HepG2 (cell line): Measurements from ENCODE around the gene NOTUM. TPM values are rescaled to one million over a fixed set of nuclear protein-coding genes. Genes with fewer than 3 reads are reported as not detected.

Source experiments
- ATM ChIP-seq: fragments of 450-650 bp; IDR thresholded peaks from 2 replicates; pipeline ENCODE4 v1.7.1; 2017; ENCODE audit warnings: mild to moderate bottlenecking, borderline replicate concordance
- DRAP1 ChIP-seq: IDR thresholded peaks from 2 replicates; pipeline ENCODE4 v1.6.1; 2016; ENCODE audit warnings: missing genetic modification reagents, missing compliant biosample characterization
- FOSL2 ChIP-seq: sonication (generic); formaldehyde crosslinking; IDR thresholded peaks from 2 replicates; pipeline ENCODE4 v1.4.0; 2020; ENCODE audit warnings: missing genetic modification reagents
- IRF2 ChIP-seq: IDR thresholded peaks from 2 replicates; pipeline ENCODE4 v1.6.1; 2018; ENCODE audit warnings: missing genetic modification reagents, missing compliant biosample characterization
- KLF15 ChIP-seq: sonication (generic); formaldehyde crosslinking; IDR thresholded peaks from 2 replicates; pipeline ENCODE4 v1.8.1; 2023; ENCODE audit warnings: borderline replicate concordance, mild to moderate bottlenecking, inconsistent platforms, missing genetic modification reagents, mixed read lengths
- MAX ChIP-seq: IDR thresholded peaks from 2 replicates; pipeline ENCODE4 v1.6.1; 2012; ENCODE audit warnings: inconsistent platforms
- NCOA5 ChIP-seq: sonication (generic); formaldehyde crosslinking; IDR thresholded peaks from 2 replicates; pipeline ENCODE4 v1.4.0; 2020; ENCODE audit warnings: missing genetic modification reagents
- NFYC ChIP-seq: IDR thresholded peaks from 2 replicates; pipeline ENCODE4 v1.6.1; 2016; ENCODE audit warnings: missing genetic modification reagents, missing compliant biosample characterization
- NR1H2 ChIP-seq: sonication (generic); formaldehyde crosslinking; IDR thresholded peaks from 2 replicates; pipeline ENCODE4 v1.8.1; 2022; ENCODE audit warnings: low read depth, missing genetic modification reagents, borderline replicate concordance
- SALL2 ChIP-seq: sonication (generic); formaldehyde crosslinking; IDR thresholded peaks from 2 replicates; pipeline ENCODE4 v1.8.1; 2023; ENCODE audit warnings: mild to moderate bottlenecking, missing genetic modification reagents, inconsistent platforms
- SMC3 ChIP-seq: IDR thresholded peaks from 2 replicates; pipeline ENCODE4 v1.6.1; 2011; ENCODE audit warnings: low read length, improper control_type of control experiment
- TCF7 ChIP-seq: sonication (generic); IDR thresholded peaks from 2 replicates; pipeline ENCODE4 v1.6.1; 2016; ENCODE audit warnings: antibody characterized with exemption, low read depth
- TFDP2 ChIP-seq: sonication (generic); formaldehyde crosslinking; IDR thresholded peaks from 2 replicates; pipeline ENCODE4 v1.4.0; 2020; ENCODE audit warnings: missing genetic modification reagents
- ZFX ChIP-seq: sonication (generic); formaldehyde crosslinking; IDR thresholded peaks from 2 replicates; pipeline ENCODE4 v1.4.0; 2020; ENCODE audit warnings: mild to moderate bottlenecking, low read depth, missing genetic modification reagents, moderate library complexity
- ZNF12 ChIP-seq: sonication (generic); formaldehyde crosslinking; IDR thresholded peaks from 2 replicates; pipeline ENCODE4 v1.5.0; 2020; ENCODE audit warnings: missing genetic modification reagents
- ZNF224 ChIP-seq: sonication (generic); formaldehyde crosslinking; IDR thresholded peaks from 2 replicates; pipeline ENCODE4 v1.5.0; 2020; ENCODE audit warnings: mild to moderate bottlenecking, missing genetic modification reagents
- ZNF232 ChIP-seq: sonication (generic); formaldehyde crosslinking; IDR thresholded peaks from 2 replicates; pipeline ENCODE4 v1.4.0; 2020; ENCODE audit warnings: missing genetic modification reagents, borderline replicate concordance
- ZNF281 ChIP-seq: sonication (generic); formaldehyde crosslinking; IDR thresholded peaks from 2 replicates; pipeline ENCODE4 v1.4.0; 2020; ENCODE audit warnings: missing genetic modification reagents, borderline replicate concordance
- ZNF292 ChIP-seq: sonication (generic); formaldehyde crosslinking; IDR thresholded peaks from 2 replicates; pipeline ENCODE4 v1.8.1; 2022; ENCODE audit warnings: mild to moderate bottlenecking, low read depth, missing genetic modification reagents, borderline replicate concordance
- ZNF3 ChIP-seq: IDR thresholded peaks from 2 replicates; pipeline ENCODE4 v1.7.0; 2017; ENCODE audit warnings: inconsistent platforms
- ZNF589 ChIP-seq: sonication (generic); formaldehyde crosslinking; conservative IDR thresholded peaks from 2 replicates; pipeline ENCODE4 v1.8.0; 2022; ENCODE audit warnings: mild to moderate bottlenecking, moderate library complexity, missing genetic modification reagents
- ZNF788 ChIP-seq: sonication (generic); formaldehyde crosslinking; IDR thresholded peaks from 2 replicates; pipeline ENCODE4 v1.5.0; 2020; ENCODE audit warnings: mild to moderate bottlenecking, missing genetic modification reagents, borderline replicate concordance
- ZNF883 ChIP-seq: sonication (generic); formaldehyde crosslinking; IDR thresholded peaks from 2 replicates; pipeline ENCODE4 v1.5.1; 2020; ENCODE audit warnings: mild to moderate bottlenecking, missing genetic modification reagents; ENCODE audit errors: not compliant biosample characterization
- ZSCAN20 ChIP-seq: sonication (generic); formaldehyde crosslinking; IDR thresholded peaks from 2 replicates; pipeline ENCODE4 v1.4.0; 2020; ENCODE audit warnings: missing genetic modification reagents, mild to moderate bottlenecking, borderline replicate concordance
- ZSCAN30 ChIP-seq: sonication (generic); formaldehyde crosslinking; IDR thresholded peaks from 2 replicates; pipeline ENCODE4 v1.5.0; 2020; ENCODE audit warnings: mild to moderate bottlenecking, missing genetic modification reagents
- polyA plus RNA-seq, 8 experiments: library from polyadenylated mRNA; depleted of rRNA in 3 of 8; stranded (reverse) in 7 of 8; unstranded in 1 of 8; fragments of >200 nt; fragmentation: Illumina TruSeq in 4 of 8; extraction: Trizol in 4 of 8; gene quantifications; 2 replicates each; pipeline versions ENCODE4 v1.2.1 to v1.2.3, GENCODE V29; 2011 to 2016; ENCODE audit warnings: low read depth in 4 of 8, missing spikeins in 1 of 8, mixed read lengths in 1 of 8; ENCODE audit not compliant: insufficient read depth in 1 of 8
- total RNA-seq, 5 experiments: library from RNA; depleted of rRNA; stranded (reverse); fragments of >200 nt; fragmentation: Illumina TruSeq; extraction: Trizol; gene quantifications; 2 replicates each; pipeline ENCODE4 v1.2.3, GENCODE V29; 2016; ENCODE audit warnings: low read depth in 1 of 5

The NOTUM gene
- total and polyA plus RNA-seq, 2 of the 13 experiments (the other 11 are each of a cell fraction or from before 2014, with no cell fraction given), result 150 to 160 TPM

GRCh38 chr17:81902653-81903414 is 58.2 kb downstream of the NOTUM start (continued):
- TF ChIP-seq ZNF281 (CRISPR knock-in tag) (0 out of 2 replicates have a peak, but pooled peaks have one; percentile 10), ZNF883 (CRISPR knock-in tag) (peak; percentile 54), ZNF232 (CRISPR knock-in tag) (no peak), ZFX (CRISPR knock-in tag) (peak; percentile 53), ZNF788 (CRISPR knock-in tag) (no peak; the same call in 1 of the 2 replicates), ZNF224 (peak; percentile 61; the same call in 1 of the 2 replicates), NFYC (CRISPR knock-in tag) (no peak), ATM (no peak), TCF7 (no peak), FOSL2 (CRISPR knock-in tag) (no peak), ZNF12 (CRISPR knock-in tag) (no peak), ZNF292 (no peak; the same call in 1 of the 2 replicates), SALL2 (CRISPR knock-in tag) (no peak), ZNF3 (CRISPR knock-in tag) (no peak), NCOA5 (CRISPR knock-in tag) (no peak), ZNF589 (CRISPR knock-in tag) (no peak), SMC3 (no peak), NR1H2 (CRISPR knock-in tag) (no peak), IRF2 (CRISPR knock-in tag) (no peak), TFDP2 (no peak), KLF15 (no peak), ZSCAN20 (no peak), ZSCAN30 (CRISPR knock-in tag) (no peak), MAX (no peak), DRAP1 (no peak)
